Liver (tissue), 9 donors: ENCODE measurements around the gene TPK1. TPM values are rescaled to one million over a fixed set of nuclear protein-coding genes. Genes with fewer than 3 reads are reported as not detected.

Experiments
- DNase-seq: peaks from one replicate; pipeline ENCODE4 v3.0.0-alpha.2; 2017; ENCODE audit warnings: low spot score
- H3K27ac ChIP-seq, 2 donors: one replicate each; pipeline ENCODE4 v1.7.0; 2013; ENCODE audit warnings: inconsistent platforms in 2 of 2, low read length in 2 of 2, control low read depth in 1 of 2, low read depth in 1 of 2, mild to moderate bottlenecking in 1 of 2
- H3K27me3 ChIP-seq, 4 donors: one replicate each; pipeline versions ENCODE4 v1.6.1 to v1.7.0; 2013; ENCODE audit warnings: low read length in 3 of 4, inconsistent platforms in 1 of 4, mild to moderate bottlenecking in 1 of 4, moderate library complexity in 1 of 4; ENCODE audit not compliant: control insufficient read depth in 4 of 4, insufficient read depth in 4 of 4
- H3K36me3 ChIP-seq, 4 donors: one replicate each; pipeline versions ENCODE4 v1.6.1 to v1.7.0; 2013; ENCODE audit warnings: low read length in 3 of 4, mild to moderate bottlenecking in 3 of 4, low read depth in 1 of 4, moderate library complexity in 1 of 4; ENCODE audit not compliant: control insufficient read depth in 4 of 4, insufficient read depth in 3 of 4
- H3K4me1 ChIP-seq, 4 donors: one replicate each; pipeline versions ENCODE4 v1.6.1 to v1.7.0; 2013; ENCODE audit warnings: low read length in 3 of 4, mild to moderate bottlenecking in 3 of 4, moderate library complexity in 1 of 4; ENCODE audit not compliant: control insufficient read depth in 4 of 4, insufficient read depth in 4 of 4
- H3K4me3 ChIP-seq, 3 donors: one replicate each; pipeline versions ENCODE4 v1.6.1 to v1.7.0; 2013; ENCODE audit warnings: low read length in 3 of 3, control low read depth in 1 of 3, low read depth in 1 of 3, mild to moderate bottlenecking in 1 of 3
- H3K9ac ChIP-seq, 2 donors: one replicate each; pipeline ENCODE4 v1.7.0; 2013; ENCODE audit warnings: low read length in 2 of 2, mild to moderate bottlenecking in 2 of 2, moderate library complexity in 2 of 2, control low read depth in 1 of 2, low read depth in 1 of 2
- H3K9me3 ChIP-seq, 4 donors: one replicate each; pipeline versions ENCODE4 v1.6.1 to v1.7.0; 2013; ENCODE audit warnings: low read length in 3 of 4; ENCODE audit not compliant: control insufficient read depth in 4 of 4
- ATF3 ChIP-seq: IDR thresholded peaks from 2 replicates; pipeline ENCODE4 v1.6.1; 2016; ENCODE audit warnings: antibody characterized with exemption
- CTCF ChIP-seq: fragments of 150-350 bp; IDR thresholded peaks from 2 replicates; pipeline ENCODE4 v1.5.1; 2017; ENCODE audit warnings: improper control_type of control experiment, low read depth, low read length; ENCODE audit not compliant: missing input control
- EGR1 ChIP-seq, 2 donors: IDR thresholded peaks; 2 replicates each; pipeline ENCODE4 v1.6.1; 2016 to 2018; ENCODE audit warnings: antibody characterized with exemption in 2 of 2, low read depth in 2 of 2
- FOXA1 ChIP-seq: IDR thresholded peaks from 2 replicates; pipeline ENCODE4 v1.6.1; 2016; ENCODE audit warnings: antibody characterized with exemption
- FOXA2 ChIP-seq: IDR thresholded peaks from 2 replicates; pipeline ENCODE4 v1.6.1; 2016; ENCODE audit warnings: antibody characterized with exemption
- GABPA ChIP-seq, 2 donors: IDR thresholded peaks in 1 of 2; conservative IDR thresholded peaks in 1 of 2; 2 replicates each; pipeline ENCODE4 v1.6.1; 2016; ENCODE audit warnings: antibody characterized with exemption in 2 of 2, mild to moderate bottlenecking in 1 of 2, moderate library complexity in 1 of 2
- HNF4A ChIP-seq, 2 donors: conservative IDR thresholded peaks; 2 replicates each; pipeline ENCODE4 v1.6.1; 2016; ENCODE audit warnings: antibody characterized with exemption in 2 of 2, mild to moderate bottlenecking in 2 of 2
- HNF4G ChIP-seq: IDR thresholded peaks from 2 replicates; pipeline ENCODE4 v1.6.1; 2016; ENCODE audit warnings: antibody characterized with exemption
- JUND ChIP-seq, 2 donors: IDR thresholded peaks; 2 replicates each; pipeline ENCODE4 v1.6.1; 2016; ENCODE audit warnings: antibody characterized with exemption in 2 of 2
- MAX ChIP-seq: IDR thresholded peaks from 2 replicates; pipeline ENCODE4 v1.6.1; 2016; ENCODE audit warnings: antibody characterized with exemption
- NR2F2 ChIP-seq: IDR thresholded peaks from 2 replicates; pipeline ENCODE4 v1.6.1; 2016; ENCODE audit warnings: antibody characterized with exemption
- RAD21 ChIP-seq, 2 donors: IDR thresholded peaks; 2 replicates each; pipeline ENCODE4 v1.6.1; 2016; ENCODE audit warnings: antibody characterized with exemption in 2 of 2, mild to moderate bottlenecking in 2 of 2
- REST ChIP-seq: IDR thresholded peaks from 2 replicates; pipeline ENCODE4 v1.6.1; 2016; ENCODE audit warnings: antibody characterized with exemption, mild to moderate bottlenecking
- RXRA ChIP-seq, 2 donors: IDR thresholded peaks; 2 replicates each; pipeline ENCODE4 v1.6.1; 2017 to 2018; ENCODE audit warnings: antibody characterized with exemption in 2 of 2, mild to moderate bottlenecking in 1 of 2
- SP1 ChIP-seq: IDR thresholded peaks from 2 replicates; pipeline ENCODE4 v1.6.1; 2018; ENCODE audit warnings: antibody characterized with exemption, mild to moderate bottlenecking
- TAF1 ChIP-seq: conservative IDR thresholded peaks from 2 replicates; pipeline ENCODE4 v1.6.1; 2016; ENCODE audit warnings: antibody characterized with exemption, mild to moderate bottlenecking
- YY1 ChIP-seq: IDR thresholded peaks from 2 replicates; pipeline ENCODE4 v1.6.1; 2016; ENCODE audit warnings: antibody characterized with exemption, mild to moderate bottlenecking
- ZBTB33 ChIP-seq: IDR thresholded peaks from 2 replicates; pipeline ENCODE4 v1.6.1; 2016; ENCODE audit warnings: antibody characterized with exemption
- WGBS: extraction: QIAGEN DNeasy Blood & Tissue Kit; methylation state at CpG from one replicate; pipeline ENCODE4 v1.1.7; 2013; 5-methylcytosine and 5-hydroxymethylcytosine counted together
- polyA plus RNA-seq, 2 donors: library from polyadenylated mRNA; stranded (reverse) in 1 of 2; unstranded in 1 of 2; fragments of 200-250 nt in 1 of 2; fragments of >200 nt in 1 of 2; fragmentation: Nextera tagmentation in 1 of 2; extraction: Ambion mirVana in 1 of 2; gene quantifications; one replicate each; pipeline versions ENCODE4 v1.2.1 to v1.2.3, GENCODE V29; 2013 to 2015
- total RNA-seq, 2 donors: library from RNA; depleted of rRNA; stranded (reverse); fragments of >200 nt; gene quantifications; one replicate each; pipeline ENCODE4 v1.2.3, GENCODE V29; 2014
- donor health status: healthy.
- donor health status: healthy.
- donor health status: healthy.
- donor health status: healthy.
- donor health status: healthy.

Gene TPK1
- total and polyA plus RNA-seq, 4 donors: 2.2 to 7.5 (median 3.3) TPM

- 91% methylated on average over 1 of the region's 1 CpG for WGBS
- H3K9ac ChIP-seq: no peak overlapping the region
- H3K27ac ChIP-seq: no peak overlapping the region
- no peaks in the 10 kb centered on the region for H3K9me3 ChIP-seq
- H3K4me3 ChIP-seq: no peak overlapping the region
- TF ChIP-seq NR2F2 (no peak), HNF4G (no peak), ATF3 (no peak), FOXA2 (no peak), REST (no peak), ZBTB33 (no peak), TAF1 (no peak), SP1 (no peak), RAD21 (IDR thresholded peaks at IDR 0.05) (no peak), EGR1 (IDR thresholded peaks at IDR 0.05; ENCODE audit: low read depth in 2 of 2) (no peak), JUND (IDR thresholded peaks at IDR 0.05) (no peak), MAX (no peak), CTCF (no peak), RXRA (IDR thresholded peaks at IDR 0.05) (no peak), GABPA (IDR thresholded peaks at IDR 0.05 in 1 of 2, conservative IDR thresholded peaks at IDR 0.05 in 1 of 2) (no peak), HNF4A (conservative IDR thresholded peaks at IDR 0.05) (no peak), FOXA1 (no peak), YY1 (no peak)
- H3K4me1 ChIP-seq: no peaks in the 10 kb centered on the region
- no peak for DNase-seq
- H3K27me3 ChIP-seq: no peaks in the 10 kb centered on the region
- no peaks in the 10 kb centered on the region for H3K36me3 ChIP-seq
Measured at GRCh38 chr7:144445590-144445989, 390.3 kb downstream of the TPK1 start.
